A549 (cell line): Measurements from ENCODE around the gene TMTC2.

Experiments
- BHLHE40 ChIP-seq: IDR thresholded peaks from 2 replicates; pipeline ENCODE4 v1.6.1; 2012; ENCODE audit warnings: low read depth, low read length, inconsistent platforms
- CBX8 ChIP-seq: fragments of 200-600 bp; sonication (generic); IDR thresholded peaks from 2 replicates; pipeline ENCODE4 v1.6.1; 2016
- CEBPB ChIP-seq, 2 experiments: fragments of >200 bp in 1 of 2; sonication (Bioruptor Twin) in 1 of 2; formaldehyde crosslinking in 1 of 2; IDR thresholded peaks; 2 replicates each; pipeline ENCODE4 v1.6.1; 2012 to 2016
- CHD2 ChIP-seq: fragments of 150-350 bp; IDR thresholded peaks from 2 replicates; pipeline ENCODE4 v1.6.1; 2014; ENCODE audit warnings: low read length; ENCODE audit not compliant: partially characterized antibody
- EP300 ChIP-seq, 2 experiments: fragments of >200 bp; sonication (Bioruptor Twin); formaldehyde crosslinking; IDR thresholded peaks; 2 replicates in 1 of 2; 3 replicates in 1 of 2; pipeline ENCODE4 v1.6.1; 2016 to 2017
- ESRRA ChIP-seq: fragments of 150-350 bp; IDR thresholded peaks from 2 replicates; pipeline ENCODE4 v1.6.1; 2014; ENCODE audit warnings: mild to moderate bottlenecking, low read length, borderline replicate concordance
- JUN ChIP-seq, 2 experiments: fragments of >200 bp; sonication (Bioruptor Twin); formaldehyde crosslinking; IDR thresholded peaks; 2 replicates in 1 of 2; 3 replicates in 1 of 2; pipeline ENCODE4 v1.6.1; 2016 to 2017
- KDM1A ChIP-seq: fragments of 200-600 bp; sonication (generic); IDR thresholded peaks from 2 replicates; pipeline ENCODE4 v1.6.1; 2016; ENCODE audit warnings: low read depth, mild to moderate bottlenecking
- POLR2A ChIP-seq: IDR thresholded peaks from 2 replicates; pipeline ENCODE4 v1.6.1; 2012; ENCODE audit warnings: mild to moderate bottlenecking, low read length
- SMC3 ChIP-seq: fragments of >200 bp; sonication (Bioruptor Twin); formaldehyde crosslinking; IDR thresholded peaks from 3 replicates; pipeline ENCODE4 v1.6.1; 2018; ENCODE audit warnings: inconsistent platforms
- ZSCAN20 ChIP-seq: fragments of 250-450 bp; sonication (Bioruptor Pico); IDR thresholded peaks from 2 replicates; pipeline ENCODE4 v1.8.0; 2022; ENCODE audit warnings: mild to moderate bottlenecking, moderate library complexity
- TF ChIP-seq, protein P1 (sequence below): fragments of 450-650 bp; IDR thresholded peaks from 2 replicates; pipeline ENCODE4 v1.6.1; 2014; ENCODE audit warnings: antibody characterized with exemption
- TF ChIP-seq, protein P2 (sequence below): fragments of >200 bp; sonication (Bioruptor Twin); formaldehyde crosslinking; IDR thresholded peaks from 3 replicates; pipeline ENCODE4 v1.5.1; 2016
- TF ChIP-seq, protein P3 (sequence below): fragments of 200-600 bp; sonication (generic); IDR thresholded peaks from 2 replicates; pipeline ENCODE4 v1.6.1; 2016; ENCODE audit warnings: antibody characterized with exemption, mild to moderate bottlenecking, moderate library complexity

DNA sequence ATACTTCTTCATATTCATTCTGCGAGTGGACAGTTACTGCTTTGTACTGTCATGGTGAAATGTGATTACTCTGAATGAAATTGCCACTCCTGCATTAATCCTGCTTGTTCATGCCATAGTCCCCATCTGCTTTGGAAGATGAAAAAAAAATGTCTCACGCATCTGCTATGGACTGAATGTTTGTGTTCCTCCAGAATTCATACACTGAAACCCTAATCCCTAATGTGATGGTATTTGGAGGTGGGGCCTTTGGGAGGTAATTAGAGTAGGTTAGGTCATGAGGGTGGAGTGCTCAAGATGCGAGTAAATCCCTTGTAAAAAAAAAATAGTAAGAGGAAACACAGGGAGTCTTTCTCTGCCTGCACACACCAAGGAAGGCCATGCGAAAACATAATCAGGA, 427.2 kb downstream of the TMTC2 start:
- no peak for TF ChIP-seq CEBPB (IDR thresholded peaks at IDR 0.05)
- TF ChIP-seq POLR2A = no peak
- no peak for TF ChIP-seq JUN (IDR thresholded peaks at IDR 0.05)
- no peak for TF ChIP-seq EP300 (IDR thresholded peaks at IDR 0.05)
- TF ChIP-seq, protein P1, sequence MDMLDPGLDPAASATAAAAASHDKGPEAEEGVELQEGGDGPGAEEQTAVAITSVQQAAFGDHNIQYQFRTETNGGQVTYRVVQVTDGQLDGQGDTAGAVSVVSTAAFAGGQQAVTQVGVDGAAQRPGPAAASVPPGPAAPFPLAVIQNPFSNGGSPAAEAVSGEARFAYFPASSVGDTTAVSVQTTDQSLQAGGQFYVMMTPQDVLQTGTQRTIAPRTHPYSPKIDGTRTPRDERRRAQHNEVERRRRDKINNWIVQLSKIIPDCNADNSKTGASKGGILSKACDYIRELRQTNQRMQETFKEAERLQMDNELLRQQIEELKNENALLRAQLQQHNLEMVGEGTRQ = no peak
- TF ChIP-seq ZSCAN20 (CRISPR knock-in tag) = no peak
- TF ChIP-seq CBX8 = no peak
- TF ChIP-seq ESRRA = no peak
- TF ChIP-seq, protein P2, sequence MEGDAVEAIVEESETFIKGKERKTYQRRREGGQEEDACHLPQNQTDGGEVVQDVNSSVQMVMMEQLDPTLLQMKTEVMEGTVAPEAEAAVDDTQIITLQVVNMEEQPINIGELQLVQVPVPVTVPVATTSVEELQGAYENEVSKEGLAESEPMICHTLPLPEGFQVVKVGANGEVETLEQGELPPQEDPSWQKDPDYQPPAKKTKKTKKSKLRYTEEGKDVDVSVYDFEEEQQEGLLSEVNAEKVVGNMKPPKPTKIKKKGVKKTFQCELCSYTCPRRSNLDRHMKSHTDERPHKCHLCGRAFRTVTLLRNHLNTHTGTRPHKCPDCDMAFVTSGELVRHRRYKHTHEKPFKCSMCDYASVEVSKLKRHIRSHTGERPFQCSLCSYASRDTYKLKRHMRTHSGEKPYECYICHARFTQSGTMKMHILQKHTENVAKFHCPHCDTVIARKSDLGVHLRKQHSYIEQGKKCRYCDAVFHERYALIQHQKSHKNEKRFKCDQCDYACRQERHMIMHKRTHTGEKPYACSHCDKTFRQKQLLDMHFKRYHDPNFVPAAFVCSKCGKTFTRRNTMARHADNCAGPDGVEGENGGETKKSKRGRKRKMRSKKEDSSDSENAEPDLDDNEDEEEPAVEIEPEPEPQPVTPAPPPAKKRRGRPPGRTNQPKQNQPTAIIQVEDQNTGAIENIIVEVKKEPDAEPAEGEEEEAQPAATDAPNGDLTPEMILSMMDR = no peak
- no peak for TF ChIP-seq KDM1A
- no peak for TF ChIP-seq CHD2
- TF ChIP-seq SMC3 = no peak
- TF ChIP-seq, protein P3, sequence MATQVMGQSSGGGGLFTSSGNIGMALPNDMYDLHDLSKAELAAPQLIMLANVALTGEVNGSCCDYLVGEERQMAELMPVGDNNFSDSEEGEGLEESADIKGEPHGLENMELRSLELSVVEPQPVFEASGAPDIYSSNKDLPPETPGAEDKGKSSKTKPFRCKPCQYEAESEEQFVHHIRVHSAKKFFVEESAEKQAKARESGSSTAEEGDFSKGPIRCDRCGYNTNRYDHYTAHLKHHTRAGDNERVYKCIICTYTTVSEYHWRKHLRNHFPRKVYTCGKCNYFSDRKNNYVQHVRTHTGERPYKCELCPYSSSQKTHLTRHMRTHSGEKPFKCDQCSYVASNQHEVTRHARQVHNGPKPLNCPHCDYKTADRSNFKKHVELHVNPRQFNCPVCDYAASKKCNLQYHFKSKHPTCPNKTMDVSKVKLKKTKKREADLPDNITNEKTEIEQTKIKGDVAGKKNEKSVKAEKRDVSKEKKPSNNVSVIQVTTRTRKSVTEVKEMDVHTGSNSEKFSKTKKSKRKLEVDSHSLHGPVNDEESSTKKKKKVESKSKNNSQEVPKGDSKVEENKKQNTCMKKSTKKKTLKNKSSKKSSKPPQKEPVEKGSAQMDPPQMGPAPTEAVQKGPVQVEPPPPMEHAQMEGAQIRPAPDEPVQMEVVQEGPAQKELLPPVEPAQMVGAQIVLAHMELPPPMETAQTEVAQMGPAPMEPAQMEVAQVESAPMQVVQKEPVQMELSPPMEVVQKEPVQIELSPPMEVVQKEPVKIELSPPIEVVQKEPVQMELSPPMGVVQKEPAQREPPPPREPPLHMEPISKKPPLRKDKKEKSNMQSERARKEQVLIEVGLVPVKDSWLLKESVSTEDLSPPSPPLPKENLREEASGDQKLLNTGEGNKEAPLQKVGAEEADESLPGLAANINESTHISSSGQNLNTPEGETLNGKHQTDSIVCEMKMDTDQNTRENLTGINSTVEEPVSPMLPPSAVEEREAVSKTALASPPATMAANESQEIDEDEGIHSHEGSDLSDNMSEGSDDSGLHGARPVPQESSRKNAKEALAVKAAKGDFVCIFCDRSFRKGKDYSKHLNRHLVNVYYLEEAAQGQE = no peak
- TF ChIP-seq BHLHE40 = no peak
